ENCODE results near the gene MEP1B.
"Not testable (repeated sequence)": the region's sequence is repeated elsewhere in the genome, so short reads cannot be mapped to it uniquely, and the experiment has no call there.

The MEP1B gene

GRCh38 chr18:32189790-32190189 lies at the start of gene MEP1B:
TSS of gene MEP1B (plus strand) at chr18:32190039. CDS start at chr18:32190071, 32 bp downstream.
- DNase-seq = no peak

- no peak for DNase-seq
These were observed 41.5 kb upstream of the MEP1B start for GRCh38 chr18:32148185-32148870.

- no peak for DNase-seq
These were observed 37.0 kb upstream of the MEP1B start for GRCh38 chr18:32152705-32153448.

GRCh38 chr18:32156855-32157254 lies 33.0 kb upstream of the MEP1B start:
- DNase-seq = no peak

- DNase-seq = no peak
These were observed 32.3 kb upstream of the MEP1B start for GRCh38 chr18:32157580-32157979.

GRCh38 chr18:32158108-32158624 lies 31.7 kb upstream of the MEP1B start:
- peak; percentile 89 for DNase-seq

GRCh38 chr18:32158631-32159030 lies 31.2 kb upstream of the MEP1B start:
- not testable (repeated sequence) for DNase-seq

GRCh38 chr18:32160547-32160946 lies 29.3 kb upstream of the MEP1B start:
- no peak for DNase-seq

- no peak for DNase-seq
These were observed 21.7 kb upstream of the MEP1B start for GRCh38 chr18:32167980-32168730.

- DNase-seq = no peak
These were observed 16.2 kb upstream of the MEP1B start for GRCh38 chr18:32173654-32174053.

GRCh38 chr18:32174719-32175118 lies 15.1 kb upstream of the MEP1B start:
- DNase-seq = no peak

- DNase-seq = no peak
These were observed 14.6 kb upstream of the MEP1B start for GRCh38 chr18:32175265-32175664.

GRCh38 chr18:32176745-32177144 lies 13.1 kb upstream of the MEP1B start:
- DNase-seq = not testable (repeated sequence)

GRCh38 chr18:32177530-32177929 lies 12.3 kb upstream of the MEP1B start:
- no peak for DNase-seq

GRCh38 chr18:32183503-32183902 lies 6.3 kb upstream of the MEP1B start:
- DNase-seq = no peak

GRCh38 chr18:32190209-32190608 lies 370 bp downstream of the MEP1B start:
- no peak for DNase-seq

- DNase-seq = no peak
These were observed 6.3 kb downstream of the MEP1B start for GRCh38 chr18:32195881-32196815.

- DNase-seq = no peak
These were observed 10.9 kb downstream of the MEP1B start for GRCh38 chr18:32200766-32201165.

GRCh38 chr18:32201948-32202672 lies 12.3 kb downstream of the MEP1B start:
- no peak for DNase-seq

- no peak for DNase-seq
These were observed 18.2 kb downstream of the MEP1B start for GRCh38 chr18:32208023-32208422.

GRCh38 chr18:32208577-32208976 lies 18.7 kb downstream of the MEP1B start:
- DNase-seq = no peak
